Measurements from ENCODE around the gene OR11L1.

The OR11L1 gene

GRCh38 chr1:247841796-247842195, at the start of gene OR11L1:
Gene OR11L1 (minus strand): TSS chr1:247841896. CDS start chr1:247841896, 0 bp downstream.
- no peak for TF ChIP-seq CTCF (conservative IDR thresholded peaks at IDR 0.05; ENCODE audit: low read depth, low read length)
- DNase-seq (ENCODE audit: low read depth): no peak
- H3K4me3 ChIP-seq (ENCODE audit: low read depth, low read length): no peak within 1 kb of the TSS

GRCh38 chr1:247884797-247885413, 43.2 kb upstream of the OR11L1 start:
- no peak overlapping the region for H3K4me3 ChIP-seq (ENCODE audit: low read depth, low read length)
- no peak for DNase-seq (ENCODE audit: low read depth)
- no peak for TF ChIP-seq CTCF (conservative IDR thresholded peaks at IDR 0.05; ENCODE audit: low read depth, low read length)

GRCh38 chr1:247883346-247883745, 41.6 kb upstream of the OR11L1 start:
- no peak overlapping the region for H3K4me3 ChIP-seq (ENCODE audit: low read depth, low read length)
- DNase-seq (ENCODE audit: low read depth): no peak
- TF ChIP-seq CTCF (conservative IDR thresholded peaks at IDR 0.05; ENCODE audit: low read depth, low read length): no peak

- no peak for DNase-seq (ENCODE audit: low read depth)
- H3K4me3 ChIP-seq (ENCODE audit: low read depth, low read length): no peak overlapping the region
- no peak for TF ChIP-seq CTCF (conservative IDR thresholded peaks at IDR 0.05; ENCODE audit: low read depth, low read length)
Observed at GRCh38 chr1:247865416-247865815, 23.7 kb upstream of the OR11L1 start.

GRCh38 chr1:247864644-247865043, 22.9 kb upstream of the OR11L1 start:
- DNase-seq (ENCODE audit: low read depth): no peak
- H3K4me3 ChIP-seq (ENCODE audit: low read depth, low read length): no peak overlapping the region
- TF ChIP-seq CTCF (conservative IDR thresholded peaks at IDR 0.05; ENCODE audit: low read depth, low read length): no peak

GRCh38 chr1:247862756-247863155, 21.1 kb upstream of the OR11L1 start:
- no peak for DNase-seq (ENCODE audit: low read depth)
- no peak overlapping the region for H3K4me3 ChIP-seq (ENCODE audit: low read depth, low read length)
- no peak for TF ChIP-seq CTCF (conservative IDR thresholded peaks at IDR 0.05; ENCODE audit: low read depth, low read length)

- no peak overlapping the region for H3K4me3 ChIP-seq (ENCODE audit: low read depth, low read length)
- no peak for TF ChIP-seq CTCF (conservative IDR thresholded peaks at IDR 0.05; ENCODE audit: low read depth, low read length)
- no peak for DNase-seq (ENCODE audit: low read depth)
Observed at GRCh38 chr1:247857985-247858619, 16.4 kb upstream of the OR11L1 start.
